Fibroblast of skin of scalp (primary cell): ENCODE measurements around the gene ZBTB42.

Source experiments
- DNase-seq: peaks from one replicate; pipeline ENCODE4 v3.0.0-alpha.2; 2013

ZBTB42 gene

GRCh38 chr14:104844306-104845032 is 43.6 kb downstream of the ZBTB42 start:
- no peak for DNase-seq

GRCh38 chr14:104845033-104845666 is 44.2 kb downstream of the ZBTB42 start:
- no peak for DNase-seq

- no peak for DNase-seq
Measured at GRCh38 chr14:104845834-104846441, 45.0 kb downstream of the ZBTB42 start.

- no peak for DNase-seq
Measured at GRCh38 chr14:104852280-104852663, 51.4 kb downstream of the ZBTB42 start.
